Effector memory CD8-positive, alpha-beta T cell (primary cell): ENCODE results near the gene VPS8.

ENCODE experiments used
- ATAC-seq: fragments of 150-1000 bp; cut with Tn5 transposase; replicated peaks from 2 replicates; pipeline ENCODE4 v1.10.0; 2021; ENCODE audit warnings: mild to moderate bottlenecking, moderate library complexity
- DNase-seq, 3 experiments: peaks; one replicate each; pipeline ENCODE4 v3.0.0; 2021
- H3K27ac Mint-ChIP-seq, 2 donors: one replicate each; pipeline ENCODE4 v1.8.0; 2022; ENCODE audit warnings: mild to moderate bottlenecking in 2 of 2, mixed read lengths in 2 of 2, moderate library complexity in 2 of 2
- H3K27me3 Mint-ChIP-seq, 2 donors: one replicate each; pipeline ENCODE4 v1.8.0; 2022; ENCODE audit warnings: mixed read lengths in 2 of 2
- H3K36me3 Mint-ChIP-seq: one replicate; pipeline ENCODE4 v1.8.0; 2022; ENCODE audit warnings: mild to moderate bottlenecking, moderate library complexity, mixed read lengths; ENCODE audit not compliant: insufficient read depth
- H3K4me1 Mint-ChIP-seq, 2 donors: one replicate each; pipeline ENCODE4 v1.8.0; 2022; ENCODE audit warnings: low read depth in 2 of 2, mixed read lengths in 2 of 2
- H3K4me3 Mint-ChIP-seq, 2 donors: one replicate each; pipeline ENCODE4 v1.8.0; 2022; ENCODE audit warnings: mild to moderate bottlenecking in 2 of 2, mixed read lengths in 2 of 2, moderate library complexity in 2 of 2
- H3K9me3 Mint-ChIP-seq, 2 donors: one replicate each; pipeline ENCODE4 v1.8.0; 2022; ENCODE audit warnings: mixed read lengths in 2 of 2

The VPS8 gene

GRCh38 chr3:184773283-184774186 is 38.4 kb upstream of the VPS8 start:
- DNase-seq (no peak), ATAC-seq (no peak)
- no peak overlapping the region for H3K27ac Mint-ChIP-seq
- H3K27me3 Mint-ChIP-seq: peaks cover 64 to 71% of the 10 kb centered on the region in 2 donors
- H3K9me3 Mint-ChIP-seq: no peaks in the 10 kb centered on the region
- no peaks in the 10 kb centered on the region for H3K4me1 Mint-ChIP-seq
- H3K4me3 Mint-ChIP-seq: no peak overlapping the region
- H3K36me3 Mint-ChIP-seq: peaks cover 2% of the 10 kb centered on the region

- DNase-seq: no peak
- Mint-ChIP-seq H3K27me3 (peaks cover 61 to 74% of the 10 kb centered on the region in 2 donors), H3K4me1 (no peaks in the 10 kb centered on the region), H3K27ac (no peak overlapping the region), H3K4me3 (no peak overlapping the region), H3K36me3 (no peaks in the 10 kb centered on the region), H3K9me3 (no peaks in the 10 kb centered on the region)
- ATAC-seq: no peak
These were observed 35.0 kb upstream of the VPS8 start for GRCh38 chr3:184776916-184777315.

- no peak overlapping the region for H3K4me3 Mint-ChIP-seq
- peaks cover 61 to 78% of the 10 kb centered on the region in 2 donors for H3K27me3 Mint-ChIP-seq
- H3K4me1 Mint-ChIP-seq: no peaks in the 10 kb centered on the region
- no peaks in the 10 kb centered on the region for H3K9me3 Mint-ChIP-seq
- DNase-seq (peak; percentile 76 to 81 (median 77)), ATAC-seq (peak; percentile 99)
- H3K36me3 Mint-ChIP-seq: no peaks in the 10 kb centered on the region
- no peak overlapping the region for H3K27ac Mint-ChIP-seq
These were observed 34.2 kb upstream of the VPS8 start for GRCh38 chr3:184777566-184778356.

GRCh38 chr3:184778426-184779332 is 33.3 kb upstream of the VPS8 start:
- H3K27me3 Mint-ChIP-seq: peaks cover 66 to 83% of the 10 kb centered on the region in 2 donors
- H3K36me3 Mint-ChIP-seq: no peaks in the 10 kb centered on the region
- no peaks in the 10 kb centered on the region for H3K9me3 Mint-ChIP-seq
- DNase-seq (no peak), ATAC-seq (no peak)
- H3K27ac Mint-ChIP-seq: no peak overlapping the region
- H3K4me1 Mint-ChIP-seq: no peaks in the 10 kb centered on the region
- H3K4me3 Mint-ChIP-seq: no peak overlapping the region

GRCh38 chr3:184780981-184781515 is 30.9 kb upstream of the VPS8 start:
- Mint-ChIP-seq H3K36me3 (no peaks in the 10 kb centered on the region), H3K9me3 (no peaks in the 10 kb centered on the region), H3K4me1 (peaks cover 6 to 8% of the 10 kb centered on the region in 2 donors), H3K27me3 (peaks cover 67 to 82% of the 10 kb centered on the region in 2 donors), H3K27ac (no peak overlapping the region), H3K4me3 (no peak overlapping the region)
- no peak for DNase-seq
- ATAC-seq: no peak

- Mint-ChIP-seq H3K9me3 (no peaks in the 10 kb centered on the region), H3K36me3 (no peaks in the 10 kb centered on the region), H3K4me1 (peaks cover 10 to 11% of the 10 kb centered on the region in 2 donors), H3K27ac (no peak overlapping the region), H3K4me3 (no peak overlapping the region), H3K27me3 (peaks cover 60 to 74% of the 10 kb centered on the region in 2 donors)
- no peak for DNase-seq
- ATAC-seq: no peak
These were observed 30.2 kb upstream of the VPS8 start for GRCh38 chr3:184781801-184782200.

GRCh38 chr3:184783319-184783718 is 28.6 kb upstream of the VPS8 start:
- Mint-ChIP-seq H3K27me3 (peaks cover 49 to 64% of the 10 kb centered on the region in 2 donors), H3K27ac (no peak overlapping the region), H3K4me3 (no peak overlapping the region), H3K36me3 (no peaks in the 10 kb centered on the region), H3K4me1 (peaks cover 10 to 11% of the 10 kb centered on the region in 2 donors), H3K9me3 (no peaks in the 10 kb centered on the region)
- DNase-seq: no peak
- ATAC-seq: no peak

GRCh38 chr3:184784731-184785500 is 27.1 kb upstream of the VPS8 start:
- no peak overlapping the region for H3K27ac Mint-ChIP-seq
- H3K27me3 Mint-ChIP-seq: peaks cover 38 to 48% of the 10 kb centered on the region in 2 donors
- ATAC-seq (no peak), DNase-seq (no peak)
- no peak overlapping the region for H3K4me3 Mint-ChIP-seq
- H3K36me3 Mint-ChIP-seq: no peaks in the 10 kb centered on the region
- H3K9me3 Mint-ChIP-seq: no peaks in the 10 kb centered on the region
- peaks cover 10 to 11% of the 10 kb centered on the region in 2 donors for H3K4me1 Mint-ChIP-seq

- DNase-seq (no peak), ATAC-seq (no peak)
- no peak overlapping the region for H3K27ac Mint-ChIP-seq
- no peaks in the 10 kb centered on the region for H3K9me3 Mint-ChIP-seq
- peaks cover 10 to 11% of the 10 kb centered on the region in 2 donors for H3K4me1 Mint-ChIP-seq
- H3K27me3 Mint-ChIP-seq: peaks cover 28 to 38% of the 10 kb centered on the region in 2 donors
- H3K4me3 Mint-ChIP-seq: no peak overlapping the region
- H3K36me3 Mint-ChIP-seq: no peaks in the 10 kb centered on the region
These were observed 26.1 kb upstream of the VPS8 start for GRCh38 chr3:184785890-184786279.

GRCh38 chr3:184786280-184786941 is 25.6 kb upstream of the VPS8 start:
- ATAC-seq (no peak), DNase-seq (no peak)
- Mint-ChIP-seq H3K27me3 (peaks cover 24 to 36% of the 10 kb centered on the region in 2 donors), H3K27ac (no peak overlapping the region), H3K4me3 (no peak overlapping the region), H3K9me3 (no peaks in the 10 kb centered on the region), H3K4me1 (peaks cover 10 to 11% of the 10 kb centered on the region in 2 donors), H3K36me3 (no peaks in the 10 kb centered on the region)

- Mint-ChIP-seq H3K36me3 (no peaks in the 10 kb centered on the region), H3K4me3 (no peak overlapping the region)
- DNase-seq: no peak
These were observed 23.2 kb upstream of the VPS8 start for GRCh38 chr3:184788751-184789150.

More at GRCh38 chr3:184788751-184789150, 23.2 kb upstream of the VPS8 start:
- Mint-ChIP-seq H3K27me3 (peaks cover 23 to 24% of the 10 kb centered on the region in 2 donors), H3K9me3 (no peaks in the 10 kb centered on the region), H3K27ac (no peak overlapping the region), H3K4me1 (peaks cover 10 to 11% of the 10 kb centered on the region in 2 donors)
- no peak for ATAC-seq
